ENCODE data around the gene PLAU. TPM values are rescaled to one million over a fixed set of nuclear protein-coding genes. Genes with fewer than 3 reads are reported as not detected.

PLAU gene
- total and polyA plus RNA-seq, 2 of the 13 experiments (the other 11 are each of a cell fraction or from before 2014, with no cell fraction given) = 0.45 to 11.2 TPM

DNA sequence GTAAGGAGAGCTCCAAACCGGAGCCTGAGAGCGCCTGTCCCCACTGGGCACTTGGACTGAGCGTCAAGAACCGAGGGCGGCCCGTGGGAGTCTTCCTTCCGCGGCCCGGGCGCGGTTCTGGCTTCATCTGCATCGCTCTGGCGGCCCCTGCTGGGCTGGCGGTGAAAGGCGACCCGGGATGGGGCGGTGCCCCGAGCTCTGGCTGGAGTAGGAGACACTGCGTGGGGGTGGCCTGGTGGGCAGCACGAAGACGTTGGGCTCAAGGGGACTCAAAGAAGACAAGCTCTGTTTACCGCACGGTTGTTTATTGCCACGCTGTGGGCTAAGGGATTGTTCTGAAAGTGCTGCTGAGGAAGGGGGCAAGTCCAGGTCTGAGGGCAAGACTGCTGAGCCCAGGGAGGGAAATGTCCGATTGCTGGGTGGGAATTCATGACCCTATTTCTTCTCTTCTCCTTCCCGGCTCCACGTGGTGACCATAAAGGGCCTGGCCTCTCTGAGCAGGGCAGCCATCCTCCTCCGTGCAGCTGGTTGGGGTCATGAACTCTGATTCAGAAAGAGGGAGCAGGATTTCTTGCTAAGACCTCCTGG, 29.8 kb downstream of the PLAU start (continued):
- TF ChIP-seq, protein P1, sequence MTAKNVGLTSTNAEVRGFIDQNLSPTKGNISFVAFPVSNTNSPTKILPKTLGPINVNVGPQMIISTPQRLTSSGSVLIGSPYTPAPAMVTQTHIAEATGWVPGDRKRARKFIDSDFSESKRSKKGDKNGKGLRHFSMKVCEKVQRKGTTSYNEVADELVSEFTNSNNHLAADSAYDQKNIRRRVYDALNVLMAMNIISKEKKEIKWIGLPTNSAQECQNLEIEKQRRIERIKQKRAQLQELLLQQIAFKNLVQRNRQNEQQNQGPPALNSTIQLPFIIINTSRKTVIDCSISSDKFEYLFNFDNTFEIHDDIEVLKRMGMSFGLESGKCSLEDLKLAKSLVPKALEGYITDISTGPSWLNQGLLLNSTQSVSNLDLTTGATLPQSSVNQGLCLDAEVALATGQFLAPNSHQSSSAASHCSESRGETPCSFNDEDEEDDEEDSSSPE (CRISPR knock-in tag; IDR thresholded peaks at IDR 0.05) = peak; percentile 48; the same call in 1 of the 2 replicates
- TF ChIP-seq ZNF788 (CRISPR knock-in tag; IDR thresholded peaks at IDR 0.05; ENCODE audit: borderline replicate concordance) = 0 out of 2 replicates have a peak, but pooled peaks have one; percentile 35
- no peak for TF ChIP-seq RORA (CRISPR knock-in tag; IDR thresholded peaks at IDR 0.05)
- no peak for TF ChIP-seq ZNF556 (CRISPR knock-in tag; IDR thresholded peaks at IDR 0.05; ENCODE audit: borderline replicate concordance)
- peak; percentile 70; the same call in 1 of the 2 replicates for TF ChIP-seq SMAD1 (CRISPR knock-in tag; IDR thresholded peaks at IDR 0.05; ENCODE audit: borderline replicate concordance, low read depth)
- TF ChIP-seq, protein P2, sequence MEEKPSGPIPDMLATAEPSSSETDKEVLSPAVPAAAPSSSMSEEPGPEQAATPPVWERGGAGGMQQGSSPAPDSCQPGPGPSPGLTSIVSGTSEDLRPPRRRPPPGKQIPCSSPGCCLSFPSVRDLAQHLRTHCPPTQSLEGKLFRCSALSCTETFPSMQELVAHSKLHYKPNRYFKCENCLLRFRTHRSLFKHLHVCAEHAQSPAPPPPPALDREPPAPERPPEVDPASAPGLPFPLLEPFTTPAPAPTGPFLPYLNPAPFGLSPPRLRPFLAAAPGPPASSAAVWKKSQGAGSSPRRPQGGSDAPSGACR (CRISPR knock-in tag; IDR thresholded peaks at IDR 0.05) = no peak
- peak; percentile 81 for TF ChIP-seq XRCC5 (optimal IDR thresholded peaks at IDR 0.05; ENCODE audit: low read length)
- TF ChIP-seq ELF3 (CRISPR knock-in tag; IDR thresholded peaks at IDR 0.05) = 0 out of 2 replicates have a peak, but pooled peaks have one; percentile 22
- peak; percentile 43; the same call in 1 of the 2 replicates for TF ChIP-seq PHF21A (CRISPR knock-in tag; IDR thresholded peaks at IDR 0.05)
- peak; percentile 43; the same call in 1 of the 2 replicates for TF ChIP-seq HOMEZ (CRISPR knock-in tag; IDR thresholded peaks at IDR 0.05; ENCODE audit: low read depth)
- no peak for TF ChIP-seq SNRNP70 (IDR thresholded peaks at IDR 0.05; ENCODE audit: low read depth, low read length)
- no peak for TF ChIP-seq DMAP1 (CRISPR knock-in tag; IDR thresholded peaks at IDR 0.05)
- peak; percentile 50; the same call in 1 of the 2 replicates for TF ChIP-seq SMAD3 (CRISPR knock-in tag; IDR thresholded peaks at IDR 0.05)
- no peak for TF ChIP-seq LCORL (IDR thresholded peaks at IDR 0.05)
- peak; percentile 50; the same call in 1 of the 2 replicates for TF ChIP-seq LCORL (CRISPR knock-in tag; IDR thresholded peaks at IDR 0.05)
- TF ChIP-seq BCL6 (CRISPR knock-in tag; IDR thresholded peaks at IDR 0.05) = 0 out of 2 replicates have a peak, but pooled peaks have one; percentile 19
- peak; percentile 41 for TF ChIP-seq HNRNPLL (IDR thresholded peaks at IDR 0.05; ENCODE audit: low read depth, low read length, poor library complexity, severe bottlenecking)
- TF ChIP-seq KDM5B (CRISPR knock-in tag; IDR thresholded peaks at IDR 0.05; ENCODE audit: borderline replicate concordance) = peak; percentile 41; the same call in 1 of the 2 replicates
- 0 out of 2 replicates have a peak, but pooled peaks have one; percentile 36 for TF ChIP-seq ZNF124 (CRISPR knock-in tag; IDR thresholded peaks at IDR 0.05)
- TF ChIP-seq, protein P3, sequence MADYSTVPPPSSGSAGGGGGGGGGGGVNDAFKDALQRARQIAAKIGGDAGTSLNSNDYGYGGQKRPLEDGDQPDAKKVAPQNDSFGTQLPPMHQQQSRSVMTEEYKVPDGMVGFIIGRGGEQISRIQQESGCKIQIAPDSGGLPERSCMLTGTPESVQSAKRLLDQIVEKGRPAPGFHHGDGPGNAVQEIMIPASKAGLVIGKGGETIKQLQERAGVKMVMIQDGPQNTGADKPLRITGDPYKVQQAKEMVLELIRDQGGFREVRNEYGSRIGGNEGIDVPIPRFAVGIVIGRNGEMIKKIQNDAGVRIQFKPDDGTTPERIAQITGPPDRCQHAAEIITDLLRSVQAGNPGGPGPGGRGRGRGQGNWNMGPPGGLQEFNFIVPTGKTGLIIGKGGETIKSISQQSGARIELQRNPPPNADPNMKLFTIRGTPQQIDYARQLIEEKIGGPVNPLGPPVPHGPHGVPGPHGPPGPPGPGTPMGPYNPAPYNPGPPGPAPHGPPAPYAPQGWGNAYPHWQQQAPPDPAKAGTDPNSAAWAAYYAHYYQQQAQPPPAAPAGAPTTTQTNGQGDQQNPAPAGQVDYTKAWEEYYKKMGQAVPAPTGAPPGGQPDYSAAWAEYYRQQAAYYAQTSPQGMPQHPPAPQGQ (CRISPR knock-in tag; IDR thresholded peaks at IDR 0.05; ENCODE audit: borderline replicate concordance) = no peak
- peak; percentile 41 for TF ChIP-seq YY1 (IDR thresholded peaks at IDR 0.05; ENCODE audit: insufficient read depth, insufficient replicate concordance, low read depth, low read length)
- 0 out of 2 replicates have a peak, but pooled peaks have one; percentile 15 for TF ChIP-seq RARA (CRISPR knock-in tag; IDR thresholded peaks at IDR 0.05)
- TF ChIP-seq, protein P4, sequence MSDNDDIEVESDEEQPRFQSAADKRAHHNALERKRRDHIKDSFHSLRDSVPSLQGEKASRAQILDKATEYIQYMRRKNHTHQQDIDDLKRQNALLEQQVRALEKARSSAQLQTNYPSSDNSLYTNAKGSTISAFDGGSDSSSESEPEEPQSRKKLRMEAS (IDR thresholded peaks at IDR 0.05) = peak; percentile 35; the same call in 1 of the 2 replicates
